Natural killer cell treated with Interleukin-12 subunit alpha and Interleukin-12 subunit beta and Interleukin-15 and Interleukin-18, amount 100 ng/mL, for 72 hours (primary cell): ENCODE results near the gene TMPRSS12. TPM values are rescaled to one million over a fixed set of nuclear protein-coding genes. Genes with fewer than 3 reads are reported as not detected.
"Not testable (repeated sequence)": the region's sequence is repeated elsewhere in the genome, so short reads cannot be mapped to it uniquely, and the experiment has no call there.

Experiments
- ATAC-seq, 2 donors: fragments of 150-1000 bp; cut with Tn5 transposase in 1 of 2; sonication (Bioruptor Pico), chemical (Tn5 transposase) in 1 of 2; 2 replicates each; pipeline ENCODE4 v1.10.0; 2021
- DNase-seq: peaks from one replicate; pipeline ENCODE4 v3.0.0; 2022; ENCODE audit warnings: low spot score
- H3K27ac Mint-ChIP-seq, 2 donors: 1 replicate in 1 of 2; 2 replicates in 1 of 2; pipeline ENCODE4 v1.8.0; 2022; ENCODE audit warnings: mixed read lengths in 2 of 2, mild to moderate bottlenecking in 1 of 2, moderate library complexity in 1 of 2
- H3K27me3 Mint-ChIP-seq, 2 donors: 1 replicate in 1 of 2; 2 replicates in 1 of 2; pipeline ENCODE4 v1.8.0; 2022; ENCODE audit warnings: mixed read lengths in 2 of 2
- H3K36me3 Mint-ChIP-seq: one replicate; pipeline ENCODE4 v1.8.0; 2022; ENCODE audit warnings: mixed read lengths
- H3K4me1 Mint-ChIP-seq, 2 donors: 1 replicate in 1 of 2; 2 replicates in 1 of 2; pipeline ENCODE4 v1.8.0; 2022; ENCODE audit warnings: low read depth in 2 of 2, mixed read lengths in 2 of 2, mild to moderate bottlenecking in 1 of 2
- H3K4me3 Mint-ChIP-seq: one replicate; pipeline ENCODE4 v1.8.0; 2022; ENCODE audit warnings: mixed read lengths
- H3K9me3 Mint-ChIP-seq: 2 replicates; pipeline ENCODE4 v1.8.0; 2022; ENCODE audit warnings: mixed read lengths
- total RNA-seq, 2 donors: library from RNA; stranded (reverse); gene quantifications; one replicate each; pipeline ENCODE4 v1.2.3, GENCODE V29; 2022

TMPRSS12 gene
- total RNA-seq, 2 donors from 2014 or later = not detected

- Mint-ChIP-seq H3K36me3 (no peaks in the 10 kb centered on the region), H3K4me1 (peaks cover 0 to 7% of the 10 kb centered on the region in 2 donors), H3K4me3 (no peak overlapping the region), H3K9me3 (peaks cover 4% of the 10 kb centered on the region), H3K27me3 (peaks cover 12 to 14% of the 10 kb centered on the region in 2 donors), H3K27ac (no peak overlapping the region)
- DNase-seq (no peak), ATAC-seq (no peak)
Measured at GRCh38 chr12:50839042-50839441, 3.7 kb upstream of the TMPRSS12 start.

- no peak for ATAC-seq
- H3K27ac Mint-ChIP-seq = no peak overlapping the region
- H3K9me3 Mint-ChIP-seq = peaks cover 4% of the 10 kb centered on the region
- peaks cover 0 to 6% of the 10 kb centered on the region in 2 donors for H3K4me1 Mint-ChIP-seq
- H3K27me3 Mint-ChIP-seq = peaks cover 7 to 18% of the 10 kb centered on the region in 2 donors
- H3K4me3 Mint-ChIP-seq = no peak overlapping the region
- no peak for DNase-seq
- H3K36me3 Mint-ChIP-seq = no peaks in the 10 kb centered on the region
Measured at GRCh38 chr12:50840809-50841487, 1.8 kb upstream of the TMPRSS12 start.

- H3K27me3 Mint-ChIP-seq = peaks cover 7 to 16% of the 10 kb centered on the region in 2 donors
- peaks cover 0 to 6% of the 10 kb centered on the region in 2 donors for H3K4me1 Mint-ChIP-seq
- H3K9me3 Mint-ChIP-seq = peaks cover 4% of the 10 kb centered on the region
- no peak overlapping the region for H3K27ac Mint-ChIP-seq
- H3K36me3 Mint-ChIP-seq = no peaks in the 10 kb centered on the region
- H3K4me3 Mint-ChIP-seq = no peak overlapping the region
- no peak for ATAC-seq
- no peak for DNase-seq
Measured at GRCh38 chr12:50841716-50842531, 802 bp upstream of the TMPRSS12 start.

GRCh38 chr12:50845021-50845647 lies 2.4 kb downstream of the TMPRSS12 start:
- peaks cover 4% of the 10 kb centered on the region for H3K9me3 Mint-ChIP-seq

GRCh38 chr12:50848963-50849362 lies 6.2 kb downstream of the TMPRSS12 start:
- H3K4me3 Mint-ChIP-seq = no peak overlapping the region
- no peak for ATAC-seq
- no peaks in the 10 kb centered on the region for H3K9me3 Mint-ChIP-seq
- H3K27me3 Mint-ChIP-seq = peaks cover 18 to 23% of the 10 kb centered on the region in 2 donors
- peaks cover 5% of the 10 kb centered on the region for H3K36me3 Mint-ChIP-seq
- no peaks in the 10 kb centered on the region for H3K4me1 Mint-ChIP-seq
- no peak for DNase-seq
- H3K27ac Mint-ChIP-seq = no peak overlapping the region

More at GRCh38 chr12:50845021-50845647, 2.4 kb downstream of the TMPRSS12 start:
- H3K27me3 Mint-ChIP-seq = peaks cover 7 to 14% of the 10 kb centered on the region in 2 donors
- H3K4me1 Mint-ChIP-seq = peaks cover 0 to 6% of the 10 kb centered on the region in 2 donors
- no peak for ATAC-seq
- no peak overlapping the region for H3K27ac Mint-ChIP-seq
- DNase-seq = no peak
- H3K4me3 Mint-ChIP-seq = no peak overlapping the region
- no peaks in the 10 kb centered on the region for H3K36me3 Mint-ChIP-seq

- ATAC-seq, H3K4me3 Mint-ChIP-seq, DNase-seq, H3K4me1 Mint-ChIP-seq, H3K36me3 Mint-ChIP-seq, H3K9me3 Mint-ChIP-seq, H3K27ac Mint-ChIP-seq: not testable (repeated sequence)
- H3K27me3 Mint-ChIP-seq = peaks cover 18 to 24% of the 10 kb centered on the region in 2 donors
Measured at GRCh38 chr12:50855218-50855617, 12.5 kb downstream of the TMPRSS12 start.

GRCh38 chr12:50855679-50856078 lies 13.0 kb downstream of the TMPRSS12 start:
- not testable (repeated sequence) for H3K27ac Mint-ChIP-seq, H3K9me3 Mint-ChIP-seq

GRCh38 chr12:50859621-50860310 lies 17.0 kb downstream of the TMPRSS12 start:
- Mint-ChIP-seq H3K27me3 (peaks cover 0 to 6% of the 10 kb centered on the region in 2 donors), H3K4me1 (no peaks in the 10 kb centered on the region), H3K4me3 (no peak overlapping the region), H3K9me3 (no peaks in the 10 kb centered on the region), H3K36me3 (no peaks in the 10 kb centered on the region), H3K27ac (no peak overlapping the region)
- DNase-seq (no peak), ATAC-seq (no peak)

More at GRCh38 chr12:50855679-50856078, 13.0 kb downstream of the TMPRSS12 start:
- not testable (repeated sequence) for H3K36me3 Mint-ChIP-seq, DNase-seq, H3K4me1 Mint-ChIP-seq, ATAC-seq, H3K4me3 Mint-ChIP-seq
- peaks cover 18 to 24% of the 10 kb centered on the region in 2 donors for H3K27me3 Mint-ChIP-seq

GRCh38 chr12:50862316-50862715 lies 19.6 kb downstream of the TMPRSS12 start:
- H3K27me3 Mint-ChIP-seq = peaks cover 3 to 7% of the 10 kb centered on the region in 2 donors
- H3K36me3 Mint-ChIP-seq = peaks cover 13% of the 10 kb centered on the region
- H3K27ac Mint-ChIP-seq = no peak overlapping the region
- DNase-seq (no peak), ATAC-seq (no peak)
- peaks cover 4% of the 10 kb centered on the region for H3K9me3 Mint-ChIP-seq
- H3K4me3 Mint-ChIP-seq = no peak overlapping the region
- no peaks in the 10 kb centered on the region for H3K4me1 Mint-ChIP-seq

GRCh38 chr12:50865266-50865665 lies 22.5 kb downstream of the TMPRSS12 start:
- ATAC-seq = no peak
- Mint-ChIP-seq H3K4me3 (no peak overlapping the region), H3K4me1 (no peaks in the 10 kb centered on the region), H3K27ac (no peak overlapping the region), H3K27me3 (peaks cover 8 to 15% of the 10 kb centered on the region in 2 donors), H3K9me3 (peaks cover 4% of the 10 kb centered on the region), H3K36me3 (peaks cover 22% of the 10 kb centered on the region)
- no peak for DNase-seq

- Mint-ChIP-seq H3K36me3 (peaks cover 22% of the 10 kb centered on the region), H3K27me3 (peaks cover 8 to 16% of the 10 kb centered on the region in 2 donors)
- DNase-seq, ATAC-seq, H3K4me1 Mint-ChIP-seq, H3K4me3 Mint-ChIP-seq, H3K27ac Mint-ChIP-seq, H3K9me3 Mint-ChIP-seq: not testable (repeated sequence)
Measured at GRCh38 chr12:50868881-50869280, 26.2 kb downstream of the TMPRSS12 start.

- H3K4me1 Mint-ChIP-seq = no peaks in the 10 kb centered on the region
- H3K4me3 Mint-ChIP-seq = no peak overlapping the region
Measured at GRCh38 chr12:50882563-50882962, 39.8 kb downstream of the TMPRSS12 start.

GRCh38 chr12:50887191-50887590 lies 44.5 kb downstream of the TMPRSS12 start:
- no peak overlapping the region for H3K4me3 Mint-ChIP-seq
- H3K4me1 Mint-ChIP-seq = no peaks in the 10 kb centered on the region
- no peaks in the 10 kb centered on the region for H3K9me3 Mint-ChIP-seq
- DNase-seq (no peak), ATAC-seq (no peak)
- no peak overlapping the region for H3K27ac Mint-ChIP-seq
- H3K27me3 Mint-ChIP-seq = no peaks in the 10 kb centered on the region
- H3K36me3 Mint-ChIP-seq = no peaks in the 10 kb centered on the region

More at GRCh38 chr12:50882563-50882962, 39.8 kb downstream of the TMPRSS12 start:
- ATAC-seq = no peak
- Mint-ChIP-seq H3K36me3 (no peaks in the 10 kb centered on the region), H3K27me3 (no peaks in the 10 kb centered on the region), H3K9me3 (no peaks in the 10 kb centered on the region), H3K27ac (no peak overlapping the region)
- DNase-seq = no peak
